Measurements from ENCODE around the gene MEIS2.

MEIS2 gene

DNA sequence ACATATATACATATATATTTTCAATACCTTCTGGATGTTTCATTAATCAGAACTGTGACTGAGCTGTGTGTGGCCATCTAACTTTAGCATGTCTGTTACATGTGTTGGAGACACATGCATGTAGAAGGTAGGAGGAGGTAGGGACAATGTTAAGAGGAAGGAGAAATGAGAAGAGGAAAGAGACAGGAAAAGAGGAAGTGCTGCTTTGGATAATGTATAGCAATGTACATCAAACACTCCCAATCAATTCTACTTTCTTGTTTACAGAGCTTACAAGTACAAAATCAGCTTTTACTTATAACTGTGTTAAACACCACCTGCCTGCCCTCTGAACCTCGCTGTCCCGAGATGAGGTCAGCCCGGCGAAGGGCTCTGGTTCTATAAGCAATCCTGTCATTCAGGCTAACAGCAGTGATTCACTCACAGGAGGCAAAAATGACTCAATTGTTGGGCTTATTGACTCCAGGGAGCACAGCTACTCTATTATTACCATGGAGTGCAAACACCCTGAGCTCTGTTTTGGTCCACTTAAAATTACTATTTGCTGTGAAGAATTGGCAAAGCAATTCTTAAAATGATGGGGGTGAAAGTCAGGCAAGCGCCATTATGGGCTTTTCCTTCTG lies 188.9 kb downstream of the MEIS2 start:
- no peak for DNase-seq (ENCODE audit: insufficient read length, low spot score)
- no peak for FAIRE-seq

DNA sequence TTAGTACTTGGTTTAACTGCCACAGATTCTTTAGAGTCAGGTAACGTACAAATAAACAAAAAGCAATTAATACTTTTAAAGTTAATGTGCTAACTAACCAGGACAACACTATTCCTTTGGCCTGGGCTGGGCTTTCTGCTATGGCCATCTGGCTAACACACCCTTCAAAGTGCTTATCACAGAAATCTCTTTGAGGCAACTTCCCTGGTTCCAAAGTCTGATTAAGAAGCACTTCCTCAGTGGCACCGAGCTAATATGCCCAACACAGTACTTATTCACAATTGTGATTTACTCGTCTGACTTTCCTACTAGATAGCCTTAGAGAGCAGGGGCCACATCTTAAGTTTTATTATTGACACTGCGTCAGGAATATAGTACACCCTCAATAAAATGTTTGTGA lies 191.4 kb downstream of the MEIS2 start:
- FAIRE-seq: no peak

DNA sequence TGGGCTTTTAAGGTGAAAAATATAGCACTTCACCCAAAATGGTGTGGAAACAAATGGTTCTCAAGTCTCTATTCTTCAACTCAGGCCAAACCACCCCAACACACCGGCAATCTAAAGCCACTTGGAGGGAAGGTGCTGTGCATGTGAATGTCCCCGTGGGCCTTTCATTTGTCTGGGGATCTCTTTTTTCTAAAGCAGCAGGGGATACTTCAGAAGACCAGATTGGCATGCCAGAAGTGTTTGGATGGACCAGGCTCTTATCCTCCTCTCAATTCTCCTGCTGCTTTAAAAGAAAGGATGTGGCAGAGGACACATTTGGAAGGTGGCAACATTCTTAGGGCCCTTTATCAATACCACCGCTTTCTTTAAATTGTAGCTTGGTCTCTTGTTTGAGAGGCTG lies 193.1 kb downstream of the MEIS2 start:
- DNase-seq (ENCODE audit: insufficient read length, low spot score): no peak
- FAIRE-seq: no peak

More for the DNA sequence above, 191.4 kb downstream of the MEIS2 start:
- no peak for DNase-seq (ENCODE audit: insufficient read length, low spot score)

DNA sequence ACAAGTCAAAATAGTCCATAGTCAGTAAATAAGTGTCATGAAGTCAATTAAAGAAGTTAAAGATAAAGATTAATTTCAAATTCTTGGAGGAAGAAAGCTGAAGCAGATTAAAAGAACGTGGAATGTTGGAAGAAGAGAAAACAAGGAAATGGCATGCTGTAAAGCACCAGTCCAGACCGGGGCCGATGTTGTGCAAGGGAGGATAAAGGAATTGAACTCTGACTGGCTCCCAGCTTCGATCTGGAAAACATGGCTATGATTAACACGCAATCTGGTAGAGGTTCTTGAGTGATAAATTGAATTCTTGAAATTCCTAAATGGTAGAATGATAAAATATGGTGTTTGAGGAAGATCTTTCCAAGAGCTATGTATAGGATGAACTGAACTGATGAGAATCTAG lies 194.4 kb downstream of the MEIS2 start:
- FAIRE-seq: no peak
- DNase-seq (ENCODE audit: insufficient read length, low spot score): no peak

DNA sequence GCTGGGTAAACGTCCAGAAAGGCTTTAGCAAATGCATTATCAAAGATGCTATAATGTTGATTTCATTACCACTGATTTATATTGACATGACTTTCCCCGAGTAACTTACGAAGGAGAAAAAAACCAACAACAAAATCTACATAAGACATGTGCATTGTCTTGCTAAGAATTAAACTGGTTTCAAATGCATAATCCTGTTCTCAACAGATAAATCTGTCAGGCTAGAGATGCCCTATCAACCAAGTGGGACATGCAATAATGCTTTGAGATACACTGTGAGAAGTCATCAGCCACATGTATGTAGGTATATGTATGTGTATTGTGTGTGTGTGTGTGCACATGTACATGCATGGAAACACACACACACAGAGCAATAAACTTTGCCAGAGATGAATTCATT lies 195.6 kb downstream of the MEIS2 start:
- DNase-seq (ENCODE audit: insufficient read length, low spot score) (no peak), FAIRE-seq (no peak)

DNA sequence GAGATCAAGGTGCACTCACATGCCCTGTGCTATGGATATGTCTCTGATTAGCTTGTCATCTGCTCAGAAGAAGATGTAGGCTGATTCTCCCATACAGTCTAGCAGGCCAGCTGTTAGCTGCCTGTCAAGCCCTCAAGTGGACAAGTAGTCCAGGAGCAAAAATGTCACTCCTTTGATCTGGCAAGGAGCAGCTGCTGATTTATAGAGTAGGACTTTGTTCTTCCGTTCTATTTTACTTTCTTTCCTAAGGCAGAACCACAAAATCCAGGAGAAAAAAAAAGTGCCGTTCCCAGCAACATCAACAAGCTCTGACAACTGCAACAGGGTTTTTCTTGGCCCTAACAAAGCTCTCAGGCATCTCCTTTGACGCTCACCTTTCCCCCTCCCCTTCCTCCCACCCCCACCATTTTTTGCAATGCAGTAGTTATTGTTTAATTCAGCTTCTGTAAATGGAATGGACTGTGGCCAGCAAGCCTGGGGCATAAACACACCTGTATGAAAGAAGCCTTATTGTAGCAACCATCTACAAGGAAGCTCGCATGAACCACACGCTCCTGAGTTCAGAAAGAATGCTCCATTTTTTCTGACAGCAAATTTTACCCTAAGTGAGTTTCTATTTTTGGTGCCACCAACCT lies 196.3 kb downstream of the MEIS2 start:
- no peak for DNase-seq (ENCODE audit: insufficient read length, low spot score)
- no peak for FAIRE-seq

DNA sequence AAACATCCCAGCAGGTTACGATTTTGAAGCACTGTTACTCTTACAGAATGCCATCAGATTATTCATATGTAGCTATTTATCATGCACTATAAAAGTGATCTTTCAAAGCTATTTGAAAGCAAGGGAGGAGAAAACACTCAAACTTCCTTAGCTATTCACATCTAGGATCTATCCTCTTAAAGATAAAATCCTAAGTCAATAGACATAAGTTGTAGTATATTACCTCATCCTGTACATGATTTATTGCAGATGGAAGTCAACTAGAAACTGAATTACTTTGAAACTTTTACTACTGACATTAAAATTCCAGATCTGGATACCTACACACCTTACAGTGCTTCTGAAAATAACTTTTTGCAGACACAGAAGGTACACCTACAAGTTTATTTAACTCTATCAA lies 197.2 kb downstream of the MEIS2 start:
- FAIRE-seq (no peak), DNase-seq (ENCODE audit: insufficient read length, low spot score) (no peak)

DNA sequence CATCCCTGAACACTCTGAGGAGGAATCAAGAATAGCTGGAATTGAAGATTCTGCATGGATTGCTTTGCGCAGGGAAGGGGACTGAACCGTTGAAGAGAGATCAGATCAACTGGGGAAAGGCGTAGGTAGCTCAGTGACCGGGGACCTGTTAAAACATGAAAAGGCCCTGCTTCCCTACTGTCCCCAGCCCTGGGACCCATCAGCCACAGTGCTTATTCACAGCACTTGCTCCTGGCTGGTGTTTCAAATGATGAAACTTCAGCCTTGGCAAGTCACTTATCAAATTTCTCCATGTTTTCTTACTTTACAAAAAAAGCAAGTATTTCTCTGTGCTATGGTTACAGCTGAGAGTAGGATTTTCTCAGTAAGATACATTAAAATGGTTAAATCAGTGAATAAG lies 199.3 kb downstream of the MEIS2 start:
- DNase-seq (ENCODE audit: insufficient read length, low spot score): no peak
- FAIRE-seq: no peak

DNA sequence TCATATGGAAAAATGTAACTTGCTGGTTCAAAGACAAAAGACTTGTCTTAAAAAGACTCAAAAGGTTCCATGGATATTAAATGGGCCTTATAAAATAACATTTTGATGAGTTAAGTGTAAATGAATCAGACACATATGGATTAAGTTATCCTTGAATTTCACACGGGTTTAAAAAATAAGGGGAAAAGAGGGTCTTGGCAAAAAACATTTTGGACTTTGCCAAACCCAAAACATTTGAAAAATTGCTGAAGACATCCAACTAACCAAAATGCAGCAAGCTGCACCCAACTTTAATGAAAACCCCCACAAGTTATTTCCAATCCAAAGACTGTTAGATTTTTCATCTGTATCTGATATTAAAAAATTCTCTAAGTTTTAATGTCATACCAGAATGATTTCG lies 200.7 kb downstream of the MEIS2 start:
- DNase-seq (ENCODE audit: insufficient read length, low spot score) (no peak), FAIRE-seq (no peak)

DNA sequence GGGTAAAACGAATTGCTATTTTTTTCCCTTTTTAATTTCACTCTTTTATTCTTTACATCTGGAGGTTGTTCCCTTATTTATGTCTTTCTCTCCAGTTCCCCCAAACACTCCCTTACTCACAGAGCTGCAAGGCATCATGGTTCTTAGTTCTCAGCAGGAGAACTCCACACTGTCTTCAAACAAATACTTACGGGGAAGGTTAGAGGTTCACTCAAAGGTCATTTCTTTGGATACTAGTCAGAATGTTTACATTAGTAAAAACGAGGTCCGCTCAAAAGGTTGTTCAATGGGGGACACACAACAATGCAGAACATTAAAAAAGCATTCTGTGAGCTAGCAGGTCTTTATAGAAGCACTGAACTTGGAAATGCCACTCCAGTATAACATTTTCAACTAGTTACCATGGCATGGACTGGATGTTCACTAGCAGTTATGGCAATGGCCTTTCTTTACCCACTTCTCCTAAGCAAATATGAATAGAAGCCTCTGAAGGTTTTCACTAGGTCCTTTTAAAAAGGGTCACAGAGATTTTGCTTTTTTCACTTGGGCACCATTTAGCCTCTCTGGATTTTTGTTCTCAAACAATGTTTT lies 201.7 kb downstream of the MEIS2 start:
- FAIRE-seq (no peak), DNase-seq (ENCODE audit: insufficient read length, low spot score) (no peak)

DNA sequence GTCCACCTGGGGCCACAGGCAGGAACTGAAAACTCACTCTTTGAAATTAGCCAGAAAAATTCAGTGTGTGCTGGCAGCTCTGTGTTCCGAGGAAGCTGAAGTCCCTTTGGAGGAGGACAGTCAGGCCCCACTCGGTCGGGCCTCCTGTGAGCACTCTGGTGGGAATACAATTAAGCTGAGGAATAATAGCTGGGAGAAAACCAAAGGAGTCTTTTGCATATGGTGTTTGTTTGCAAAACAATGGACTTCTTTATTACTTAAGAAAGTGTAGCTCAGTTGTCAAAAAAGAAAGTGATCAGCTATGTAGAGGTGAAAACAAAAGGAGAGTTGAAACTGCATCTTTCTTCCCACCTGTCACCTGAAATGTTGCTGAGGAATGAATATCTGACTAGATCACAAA lies 202.5 kb downstream of the MEIS2 start:
- DNase-seq (ENCODE audit: insufficient read length, low spot score) (no peak), FAIRE-seq (no peak)

DNA sequence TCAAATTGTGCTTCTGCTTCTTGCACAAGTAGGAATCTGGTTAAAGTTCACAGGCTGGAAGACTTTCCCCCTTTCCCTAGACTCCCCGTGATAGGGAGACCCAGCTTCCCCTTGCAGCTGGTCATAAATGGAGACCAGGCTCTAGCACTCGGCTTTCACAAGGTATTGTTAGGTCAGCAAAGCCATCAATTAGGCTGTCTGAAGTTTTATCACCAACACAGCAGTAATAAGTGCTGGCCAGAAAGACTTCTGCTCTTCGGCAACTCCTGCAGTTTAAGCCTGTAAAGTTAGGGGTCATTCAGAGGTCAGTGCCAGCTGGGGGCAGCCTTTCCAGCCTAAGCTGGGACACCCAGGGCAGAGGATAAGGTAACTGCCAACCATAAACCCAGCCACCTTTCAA lies 203.4 kb downstream of the MEIS2 start:
- no peak for FAIRE-seq
- no peak for DNase-seq (ENCODE audit: insufficient read length, low spot score)

DNA sequence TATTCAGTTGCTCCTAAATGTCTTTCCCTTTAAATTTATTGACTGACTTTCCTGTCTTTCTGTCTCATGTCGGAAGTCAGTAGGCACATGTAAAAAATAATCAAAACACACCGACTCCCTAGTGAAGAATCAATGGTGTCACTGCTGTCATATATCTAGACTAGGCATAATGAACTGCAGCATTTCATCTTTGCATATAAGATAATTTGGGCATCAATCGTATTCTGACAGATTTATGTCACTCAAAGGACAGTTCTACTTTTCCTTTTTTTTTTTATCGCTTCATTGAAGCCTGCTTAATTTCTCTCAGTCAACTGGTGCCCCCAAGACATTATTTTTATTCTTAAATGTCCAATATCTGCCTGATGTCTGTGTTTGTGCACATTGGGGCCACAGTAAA lies 206.3 kb downstream of the MEIS2 start:
- no peak for FAIRE-seq

DNA sequence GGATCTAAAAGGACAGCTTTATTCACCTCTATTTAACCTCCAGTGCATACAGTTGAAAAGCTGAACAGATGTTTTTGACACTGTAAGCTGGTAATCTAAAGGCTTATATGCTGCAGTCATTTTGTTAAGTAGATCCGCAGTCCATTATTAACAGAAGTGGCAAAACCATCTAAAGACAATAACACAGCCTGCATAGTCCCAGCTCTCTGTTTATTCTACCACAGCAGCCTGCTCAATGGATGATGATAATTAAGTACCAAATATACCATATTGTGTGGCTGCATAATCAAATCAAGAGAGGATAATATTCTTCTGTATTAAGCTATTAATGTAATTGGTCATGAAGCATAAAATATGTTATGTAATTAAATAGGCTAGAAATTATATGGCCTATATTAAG lies 207.1 kb downstream of the MEIS2 start:
- FAIRE-seq (no peak), DNase-seq (ENCODE audit: insufficient read length, low spot score) (no peak)

More for the DNA sequence above, 206.3 kb downstream of the MEIS2 start:
- DNase-seq (ENCODE audit: insufficient read length, low spot score): no peak

DNA sequence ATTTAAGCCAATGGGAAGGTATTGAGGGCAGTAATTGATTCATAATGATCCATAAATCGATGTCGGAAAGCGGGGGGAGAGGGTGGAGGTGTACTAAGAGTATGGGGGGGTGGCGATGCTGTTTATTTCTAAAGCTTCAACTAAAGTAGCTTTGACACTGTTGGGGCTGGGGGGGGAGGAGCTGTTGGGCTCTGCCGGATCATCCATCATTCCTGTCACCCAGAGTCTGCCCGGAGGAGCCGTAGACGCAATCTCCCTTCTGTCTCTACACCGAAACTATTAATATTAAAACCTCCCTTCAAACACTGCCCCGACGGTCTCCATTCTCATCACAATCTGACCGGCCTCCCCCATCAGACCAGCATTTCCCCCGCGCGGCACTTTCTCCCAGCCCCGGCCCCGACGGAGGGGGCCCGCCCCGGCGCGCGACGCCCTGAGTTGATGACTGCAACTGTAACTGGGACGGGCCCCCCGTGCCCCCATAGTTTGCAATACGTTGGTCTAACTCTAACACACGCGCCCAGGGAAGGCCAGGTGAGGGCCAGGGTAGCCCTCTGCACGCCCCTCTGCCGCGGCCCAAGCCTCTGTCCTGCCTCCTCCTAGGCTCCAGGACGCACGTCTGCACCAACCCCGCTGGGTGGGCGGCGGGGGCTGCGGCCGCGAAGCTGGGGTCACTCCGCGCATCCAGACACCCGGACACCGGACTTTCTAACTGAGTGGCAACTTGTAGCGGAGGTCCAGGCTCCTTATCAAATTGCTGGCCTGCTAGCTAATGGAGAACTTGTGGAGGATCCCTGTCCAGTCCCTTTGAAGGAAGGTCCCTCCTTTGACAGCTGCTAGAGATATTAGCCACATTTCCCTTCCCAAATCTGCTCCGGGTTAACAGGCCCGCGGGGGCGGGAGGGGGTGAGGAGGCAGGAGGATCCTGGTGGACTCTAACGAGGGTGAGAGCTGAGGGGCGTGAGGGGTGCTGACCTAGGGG lies 212.0 kb downstream of the MEIS2 start:
- DNase-seq (ENCODE audit: insufficient read length, low spot score): no peak
- no peak for FAIRE-seq

DNA sequence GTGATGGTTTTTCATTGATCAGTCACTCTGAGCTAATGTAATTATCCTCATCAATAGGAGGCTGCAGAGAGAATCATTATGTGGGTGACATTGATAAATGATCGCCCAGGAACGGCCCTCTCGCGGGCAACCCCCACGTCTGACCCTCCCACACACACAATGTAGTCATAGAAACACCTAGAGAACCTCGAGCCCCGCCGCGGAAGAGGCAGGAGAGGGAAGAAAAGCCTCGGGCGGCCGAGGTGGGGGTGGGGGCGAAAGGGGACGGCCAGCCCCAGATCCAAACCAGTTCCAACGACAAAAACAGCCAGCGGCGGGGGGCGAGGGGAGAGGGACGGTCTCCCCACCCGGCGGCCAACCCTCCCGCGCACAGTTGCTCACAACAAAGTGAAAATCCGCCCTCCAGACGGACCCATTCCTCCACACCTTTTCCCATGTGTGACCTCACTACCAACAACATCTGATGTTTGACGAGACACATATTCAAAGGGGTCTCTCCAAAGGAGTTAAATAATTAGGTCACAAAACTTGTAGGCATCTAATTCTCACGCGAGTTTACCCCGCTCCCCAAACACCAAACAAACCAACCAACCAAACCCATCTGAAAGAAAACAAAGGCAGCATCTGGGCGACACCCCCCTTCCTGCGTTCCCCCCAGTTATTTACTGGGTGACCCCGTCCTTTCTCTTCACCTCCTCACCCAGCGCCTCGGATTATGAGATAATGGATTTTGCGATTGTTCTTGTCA lies 213.0 kb downstream of the MEIS2 start:
- FAIRE-seq (no peak), DNase-seq (ENCODE audit: insufficient read length, low spot score) (no peak)

DNA sequence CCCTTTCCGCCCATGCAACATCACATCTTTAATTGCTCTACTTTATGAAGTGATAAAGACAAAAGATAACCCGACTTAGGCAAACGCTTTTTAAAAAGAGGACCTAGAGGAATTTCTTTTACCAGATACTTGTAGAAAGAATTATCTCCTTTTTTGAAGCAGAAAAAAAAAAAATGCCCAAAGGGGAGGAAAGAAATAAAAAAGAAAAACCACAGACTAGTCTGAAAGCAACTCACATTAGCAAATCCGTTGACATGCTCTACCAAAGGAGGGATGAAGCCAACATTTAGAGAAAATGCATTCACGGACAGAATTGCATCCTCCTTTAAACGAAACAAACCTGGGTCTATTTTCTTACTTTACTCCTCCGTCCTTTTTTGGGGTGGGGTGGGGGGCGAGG lies 213.6 kb downstream of the MEIS2 start:
- no peak for DNase-seq (ENCODE audit: insufficient read length, low spot score)
- no peak for FAIRE-seq

DNA sequence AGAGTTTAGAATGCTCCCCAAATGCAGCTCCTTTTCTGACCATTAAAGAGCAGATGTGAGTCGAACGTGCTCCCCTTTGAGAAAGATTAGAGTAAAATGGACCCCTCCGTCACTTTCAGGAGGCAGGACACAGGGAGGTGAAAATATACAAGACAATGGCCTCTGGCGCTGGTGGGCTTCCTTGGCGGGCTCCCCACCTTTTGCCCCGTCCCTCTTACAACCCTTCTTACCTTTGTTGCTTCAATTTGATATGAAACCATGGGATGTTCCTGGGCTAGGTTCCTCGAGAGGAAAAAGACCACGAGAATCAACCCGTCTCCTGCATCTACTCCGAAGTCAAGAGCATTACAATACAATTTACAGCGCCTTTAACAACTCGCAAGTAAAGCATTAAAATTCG lies 214.2 kb downstream of the MEIS2 start:
- FAIRE-seq (no peak), DNase-seq (ENCODE audit: insufficient read length, low spot score) (no peak)

DNA sequence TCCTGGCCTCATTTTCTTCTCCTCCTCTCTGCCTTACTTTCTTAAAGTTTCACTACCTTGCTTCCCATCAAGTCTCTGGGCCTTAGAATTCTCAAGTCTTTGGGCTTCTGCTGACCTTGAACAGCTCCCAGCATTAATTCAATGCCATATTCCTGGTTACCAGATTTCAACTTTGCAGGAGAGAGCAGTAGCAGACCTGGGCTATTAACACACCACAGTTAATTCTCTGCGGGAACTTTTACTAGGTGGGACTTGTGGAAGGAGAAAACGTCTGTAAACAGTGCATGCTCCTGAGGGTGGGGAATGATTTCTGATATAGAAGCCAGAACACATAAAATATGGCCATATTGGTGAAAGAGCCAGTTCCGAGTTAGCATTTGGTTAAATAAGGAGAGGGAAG lies 214.6 kb downstream of the MEIS2 start:
- DNase-seq (ENCODE audit: insufficient read length, low spot score) (no peak), FAIRE-seq (no peak)

DNA sequence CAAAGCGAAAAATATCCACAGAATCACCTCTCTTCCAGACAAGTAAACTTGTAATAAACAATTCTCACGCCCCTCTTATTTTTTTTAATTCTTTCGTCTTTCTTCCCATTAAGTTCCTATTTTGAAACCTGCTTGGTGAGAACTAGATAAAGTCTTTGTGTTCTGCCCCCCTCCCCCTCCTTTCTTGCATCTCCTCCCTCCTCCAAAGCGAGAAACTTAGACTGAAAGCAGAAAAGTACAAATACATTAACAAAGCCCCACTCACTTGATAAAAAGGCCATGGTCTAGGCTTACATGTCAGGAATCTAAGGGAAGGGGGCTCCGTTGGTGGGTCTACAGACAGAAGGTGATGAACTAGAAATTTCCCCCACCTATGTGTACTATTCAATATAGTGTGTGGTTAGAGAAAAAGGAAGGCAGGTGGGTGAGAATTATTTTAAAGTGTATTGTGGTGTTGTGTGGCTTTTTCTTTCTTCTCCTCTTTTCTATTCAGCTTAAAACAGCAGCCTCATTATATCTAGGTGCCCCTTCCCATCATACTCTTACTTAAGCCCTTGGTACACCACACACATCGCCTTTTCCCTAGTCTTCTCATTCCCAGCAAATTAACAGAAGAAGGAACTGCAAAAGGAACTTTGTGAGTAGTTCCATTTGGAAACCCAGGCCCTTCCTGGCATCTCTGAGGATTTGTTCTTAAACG lies 215.3 kb downstream of the MEIS2 start:
- DNase-seq (ENCODE audit: insufficient read length, low spot score) (no peak), FAIRE-seq (no peak)
